GM18951 (cell line): ENCODE measurements around the gene CHST11.
"Not testable (repeated sequence)": the region's sequence is repeated elsewhere in the genome, so short reads cannot be mapped to it uniquely, and the experiment has no call there.

Source experiments
- POLR2A ChIP-seq: IDR thresholded peaks from 4 replicates; pipeline ENCODE4 v1.6.1; 2011; ENCODE audit warnings: mild to moderate bottlenecking; ENCODE audit not compliant: insufficient read length, insufficient read depth; ENCODE audit errors: extremely low read depth
- in situ Hi-C: fragments of 300-500 bp; cut with MboI; formaldehyde crosslinking; loops from one replicate; pipeline ENCODE4 v1.12.0; 2022; ENCODE audit warnings: low sequenced_read_pairs, mixed read lengths, inconsistent platforms; ENCODE audit not compliant: unreplicated experiment

The CHST11 gene

DNA sequence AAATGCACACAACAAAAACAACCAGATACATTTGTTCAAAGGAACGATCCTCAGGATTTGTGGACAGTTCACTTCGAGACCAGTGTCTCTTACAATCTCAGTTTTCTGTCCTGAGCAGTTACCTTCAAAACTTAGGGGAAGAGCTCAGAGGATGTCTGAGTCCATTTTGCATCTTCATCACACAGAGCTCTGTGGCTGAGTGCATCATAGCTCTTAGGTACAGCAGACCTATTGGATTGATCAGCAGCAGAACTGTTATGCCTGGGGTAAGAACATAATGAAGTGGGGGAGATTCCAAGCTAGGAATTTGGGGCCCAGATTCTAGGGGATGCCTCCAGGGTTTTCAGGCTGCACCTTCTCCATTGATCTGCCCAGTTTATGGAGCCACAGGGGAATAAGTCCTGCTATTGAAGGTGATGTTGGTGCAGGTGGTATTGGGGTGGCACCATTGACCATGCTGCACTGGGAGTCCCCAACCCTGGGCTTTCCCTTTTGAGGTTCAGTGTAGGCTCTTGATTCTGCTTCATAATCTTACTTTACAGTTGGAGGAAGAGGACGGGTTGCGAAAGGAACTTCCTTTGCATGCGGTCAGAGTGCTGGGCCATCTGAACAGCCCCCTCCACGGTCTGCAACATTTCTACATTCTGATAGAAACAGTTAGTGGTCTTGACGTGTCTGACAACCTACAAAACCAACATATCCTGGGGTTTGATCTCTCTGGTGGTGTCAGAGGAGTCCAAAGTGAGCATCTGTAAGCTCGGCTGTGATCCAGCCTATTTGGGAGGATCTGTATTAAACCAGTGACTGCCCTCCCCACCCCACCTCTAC, 112.8 kb downstream of the CHST11 start:
- peak; percentile 20 for TF ChIP-seq POLR2A
- in situ Hi-C loops: no loop called here

DNA sequence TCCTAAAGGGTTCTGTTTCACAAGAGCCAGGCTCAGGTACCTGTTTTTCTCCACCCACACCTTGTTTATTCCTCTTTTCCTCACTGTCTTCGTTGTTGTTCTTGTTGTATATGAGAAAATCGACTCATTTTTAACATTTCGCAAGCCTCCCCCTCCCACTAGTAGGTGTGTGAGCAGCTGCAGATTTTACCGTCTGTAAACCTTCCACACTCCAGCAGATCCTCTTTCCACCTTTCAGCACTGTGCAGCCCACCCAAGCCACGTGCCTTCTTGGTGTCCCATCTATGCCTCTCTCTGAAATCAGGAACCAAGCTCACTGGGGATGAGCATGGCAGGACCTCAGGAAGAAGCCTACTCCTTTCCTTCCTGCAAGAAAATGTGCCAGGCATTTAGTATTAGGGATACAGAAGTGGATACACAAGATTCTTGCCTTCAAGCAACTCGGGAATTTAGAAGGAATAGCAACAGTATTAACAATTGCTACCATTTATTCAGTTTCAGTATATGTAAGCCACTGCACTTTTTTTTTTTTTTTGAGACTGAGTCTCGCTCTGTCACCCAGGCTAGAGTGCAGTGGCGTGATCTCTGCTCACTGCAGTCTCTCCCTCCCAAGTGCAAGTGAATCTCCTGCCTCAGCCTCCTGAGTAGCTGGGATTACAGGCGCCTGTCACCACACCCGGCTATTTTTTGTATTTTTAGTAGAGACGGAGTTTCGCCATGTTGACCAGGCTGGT, 113.6 kb downstream of the CHST11 start:
- TF ChIP-seq POLR2A: no peak
- in situ Hi-C loops: no loop called here

DNA sequence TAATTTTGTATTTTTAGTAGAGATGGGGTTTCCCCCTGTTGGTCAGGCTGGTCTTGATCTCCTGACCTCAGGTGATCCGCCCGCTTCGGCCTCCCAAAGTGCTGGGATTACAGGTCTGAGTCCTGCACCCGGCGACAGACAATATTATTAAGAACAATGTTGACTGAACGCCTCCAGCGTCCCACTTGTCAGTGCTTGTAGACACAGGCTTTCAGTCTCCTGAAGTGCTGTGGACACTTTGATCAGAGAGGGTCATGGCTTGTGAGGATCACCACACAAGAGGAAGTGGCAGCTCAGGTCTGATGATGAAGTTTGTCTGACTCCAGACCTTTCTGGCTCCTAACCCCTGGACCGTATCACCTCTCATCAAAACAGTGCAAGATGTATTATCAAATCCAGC, 114.6 kb downstream of the CHST11 start:
- in situ Hi-C loops: no loop called here
- no peak for TF ChIP-seq POLR2A

DNA sequence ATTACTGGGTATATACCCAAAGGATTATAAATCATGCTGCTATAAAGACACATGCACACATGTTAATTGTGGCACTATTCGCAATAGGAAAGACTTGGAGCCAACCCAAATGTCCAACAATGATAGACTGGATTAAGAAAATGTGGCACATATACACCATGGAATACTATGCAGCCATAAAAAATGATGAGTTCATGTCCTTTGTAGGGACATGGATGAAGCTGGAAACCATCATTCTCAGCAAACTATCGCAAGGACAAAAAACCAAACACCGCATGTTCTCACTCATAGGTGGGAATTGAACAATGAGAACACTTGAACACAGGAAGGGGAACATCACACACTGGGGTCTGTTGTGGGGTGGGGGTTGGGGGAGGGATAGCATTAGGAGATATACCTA, 117.6 kb downstream of the CHST11 start:
- in situ Hi-C loops: not testable (repeated sequence)

DNA sequence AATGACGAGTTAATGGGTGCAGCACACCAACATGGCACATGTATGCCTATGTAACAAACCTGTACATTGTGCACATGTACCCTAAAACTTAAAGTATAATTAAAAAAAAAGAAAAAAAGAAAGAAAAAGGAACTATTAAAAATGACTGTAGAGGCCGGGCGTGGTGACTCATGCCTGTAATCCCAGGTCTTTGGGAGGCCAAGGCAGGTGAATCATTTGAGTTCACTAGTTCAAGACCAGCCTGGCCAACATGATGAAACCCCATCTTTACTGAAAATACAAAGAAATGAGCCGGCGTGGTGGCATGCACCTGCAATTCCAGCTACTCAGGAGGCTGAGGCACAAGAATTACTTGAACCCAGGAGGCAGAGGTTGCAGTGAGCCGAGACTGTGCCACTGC, 118.0 kb downstream of the CHST11 start:
- in situ Hi-C loops: not testable (repeated sequence)

DNA sequence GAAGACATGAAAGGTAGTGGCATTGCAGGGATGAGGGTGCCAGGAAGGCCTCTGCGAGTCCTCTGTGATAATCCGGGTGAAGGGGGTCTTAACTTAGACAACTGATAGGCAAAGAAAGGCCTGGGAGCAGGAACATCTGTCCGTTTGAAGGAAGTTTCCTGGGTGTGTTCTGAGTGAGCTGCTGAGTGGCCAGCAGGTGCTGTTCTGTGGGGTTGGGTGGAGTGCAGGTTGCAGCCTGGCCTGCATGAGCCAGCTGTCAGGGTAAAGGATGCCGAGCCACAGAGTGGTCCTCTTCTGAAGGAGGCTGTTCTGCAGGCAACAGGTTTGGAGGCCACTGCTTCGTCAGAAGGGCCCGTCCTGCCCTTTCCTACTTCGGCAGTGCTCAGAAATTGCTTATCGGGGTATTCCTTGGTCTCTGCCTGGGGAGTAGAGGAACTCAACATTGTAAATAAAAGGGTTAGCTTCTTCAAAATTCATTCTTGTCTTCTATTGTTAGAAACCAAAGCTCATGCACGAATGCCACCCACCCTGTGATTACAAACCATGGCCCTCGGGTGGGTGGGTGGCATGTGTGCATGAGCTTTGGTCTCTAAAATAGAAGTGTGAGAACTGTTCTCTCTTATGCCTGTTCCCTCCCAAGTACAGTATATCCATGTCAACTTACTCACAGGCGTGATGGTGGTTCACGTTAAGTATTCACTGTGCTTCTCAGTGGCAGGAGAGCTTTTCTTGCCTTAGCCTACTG, 118.9 kb downstream of the CHST11 start:
- TF ChIP-seq POLR2A: no peak
- in situ Hi-C loops: no loop called here

DNA sequence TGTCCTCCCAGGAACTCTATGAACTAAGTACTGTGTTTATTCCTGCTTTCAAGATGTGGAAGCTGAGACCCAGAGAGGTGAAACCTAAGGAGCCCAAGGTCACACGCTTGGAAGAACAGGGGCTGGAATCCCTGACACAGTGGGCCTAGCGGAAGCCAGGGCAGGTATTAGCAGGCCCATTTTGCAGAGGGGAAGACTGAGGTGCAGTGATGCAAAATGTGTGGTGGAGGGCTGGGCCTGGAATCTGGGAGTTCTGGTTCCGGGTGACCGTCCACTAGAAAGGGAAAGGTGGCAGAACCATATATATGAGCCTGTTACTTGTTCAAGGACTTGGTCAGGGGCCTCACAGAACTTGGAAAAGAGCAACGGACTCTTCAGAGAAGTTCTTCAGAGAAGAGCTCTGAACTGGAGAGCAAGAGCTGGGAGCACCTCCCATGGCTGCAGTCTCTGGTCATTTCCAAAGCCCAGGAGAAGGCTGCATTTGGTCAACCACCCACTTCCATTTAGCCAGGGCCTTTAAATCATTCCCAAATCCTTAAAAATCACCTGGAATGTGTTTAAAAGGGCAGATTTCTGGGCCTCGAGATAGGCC, 119.5 kb downstream of the CHST11 start:
- TF ChIP-seq POLR2A: no peak
- in situ Hi-C loops: no loop called here

DNA sequence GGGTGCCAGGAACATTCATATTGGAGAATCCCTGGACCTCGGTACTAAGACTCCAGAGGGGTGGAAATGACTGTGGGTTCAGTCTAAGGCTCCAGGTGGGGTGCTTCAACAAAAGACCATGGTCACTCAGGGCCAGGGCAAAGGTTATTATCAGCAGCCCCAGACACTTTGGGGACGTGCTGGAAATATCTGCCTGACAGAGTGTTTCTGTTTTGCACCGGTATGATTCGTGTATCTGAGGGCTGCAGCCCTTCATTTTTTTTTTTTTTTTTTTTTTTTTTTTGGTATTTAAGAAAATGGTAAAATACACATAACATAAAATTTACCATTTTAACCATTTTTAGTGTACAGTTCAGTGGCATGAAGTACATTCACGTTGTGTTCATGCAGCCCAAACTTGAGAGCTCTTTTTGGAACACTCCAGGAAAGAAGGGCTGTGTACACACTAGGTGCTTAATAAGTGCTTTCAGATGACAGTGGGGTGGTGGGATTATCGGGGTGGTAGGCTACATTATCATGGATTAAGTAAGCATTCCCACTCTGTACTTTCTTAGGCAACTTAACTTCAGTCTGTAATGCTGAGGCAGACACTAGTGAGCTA, 120.3 kb downstream of the CHST11 start:
- in situ Hi-C loops: no loop called here
- no peak for TF ChIP-seq POLR2A

DNA sequence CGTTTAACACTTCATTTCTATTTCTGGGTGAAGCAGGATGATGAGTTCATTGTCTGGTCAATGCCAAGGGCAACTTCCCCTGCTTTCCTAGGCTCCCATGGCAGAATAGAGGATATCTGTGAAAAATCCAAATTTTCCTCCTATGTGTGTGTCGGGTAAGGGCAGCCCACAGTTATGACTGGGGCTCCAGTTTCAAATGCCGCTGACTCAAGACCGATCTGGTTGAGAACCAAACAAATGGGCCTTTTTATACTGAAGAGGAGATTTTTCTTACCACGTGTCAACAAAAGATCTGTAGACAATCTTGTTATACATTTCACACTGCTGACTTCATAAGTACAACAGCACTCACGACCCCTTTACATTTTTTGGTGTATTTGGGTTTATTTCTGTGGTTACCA, 120.8 kb downstream of the CHST11 start:
- in situ Hi-C loops: no loop called here

DNA sequence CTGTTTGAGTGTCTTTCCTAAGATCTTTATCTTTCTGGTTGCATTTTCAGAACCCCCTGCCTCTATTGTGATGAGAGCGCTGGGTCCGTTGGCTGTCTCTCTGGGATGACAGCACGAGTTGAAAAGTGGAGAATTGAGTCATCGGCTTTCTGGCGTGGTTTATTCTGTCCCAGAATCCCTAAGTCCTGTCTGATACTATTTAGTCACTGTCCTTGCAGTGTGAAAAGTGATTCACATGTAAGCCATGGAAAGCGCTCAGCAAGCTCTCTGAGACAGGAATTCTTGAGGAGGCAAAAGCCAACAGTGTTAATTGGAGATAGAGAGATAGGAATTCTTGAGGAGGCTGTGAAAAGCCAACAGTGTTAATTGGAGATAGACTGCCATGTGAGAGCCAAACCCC, 121.7 kb downstream of the CHST11 start:
- TF ChIP-seq POLR2A: no peak

More for the DNA sequence above, 120.8 kb downstream of the CHST11 start:
- no peak for TF ChIP-seq POLR2A

DNA sequence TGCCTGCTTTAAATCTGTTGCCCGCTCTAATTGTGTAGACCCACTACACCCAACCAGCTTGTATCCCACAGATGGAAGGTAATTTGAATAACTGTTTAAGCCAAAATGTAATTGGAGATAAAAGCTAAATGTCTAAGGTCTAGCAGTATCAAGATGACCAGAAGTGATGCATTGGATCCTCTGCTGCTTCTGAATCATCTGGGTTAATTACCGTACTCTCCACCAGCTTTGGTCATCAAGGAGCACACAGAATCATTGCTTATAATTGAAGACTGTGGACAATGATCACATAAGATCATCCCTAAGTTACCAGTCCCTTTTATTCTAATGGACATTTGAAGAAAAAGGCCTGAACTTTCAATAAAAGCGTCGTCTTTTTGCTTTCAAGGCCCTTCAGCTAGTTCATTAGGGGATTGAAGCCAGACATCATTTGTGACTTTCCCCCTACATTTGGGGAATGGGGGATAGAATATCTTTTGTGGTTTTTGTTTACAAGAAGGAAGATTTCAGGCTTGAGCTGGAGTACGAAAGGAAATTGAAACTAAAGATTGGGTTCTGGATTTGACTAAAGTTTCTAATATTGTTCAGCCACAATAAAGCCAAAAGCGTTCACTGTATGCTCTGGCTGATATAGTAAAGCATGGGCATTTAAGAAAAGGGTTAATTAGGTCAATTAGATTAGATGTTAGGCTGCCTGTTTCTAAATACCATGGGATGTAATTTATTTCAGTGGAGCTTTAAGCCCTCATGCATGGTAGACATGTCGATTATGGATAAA, 123.2 kb downstream of the CHST11 start:
- in situ Hi-C loops: no loop called here
- TF ChIP-seq POLR2A: no peak

More for the DNA sequence above, 121.7 kb downstream of the CHST11 start:
- in situ Hi-C loops: no loop called here

DNA sequence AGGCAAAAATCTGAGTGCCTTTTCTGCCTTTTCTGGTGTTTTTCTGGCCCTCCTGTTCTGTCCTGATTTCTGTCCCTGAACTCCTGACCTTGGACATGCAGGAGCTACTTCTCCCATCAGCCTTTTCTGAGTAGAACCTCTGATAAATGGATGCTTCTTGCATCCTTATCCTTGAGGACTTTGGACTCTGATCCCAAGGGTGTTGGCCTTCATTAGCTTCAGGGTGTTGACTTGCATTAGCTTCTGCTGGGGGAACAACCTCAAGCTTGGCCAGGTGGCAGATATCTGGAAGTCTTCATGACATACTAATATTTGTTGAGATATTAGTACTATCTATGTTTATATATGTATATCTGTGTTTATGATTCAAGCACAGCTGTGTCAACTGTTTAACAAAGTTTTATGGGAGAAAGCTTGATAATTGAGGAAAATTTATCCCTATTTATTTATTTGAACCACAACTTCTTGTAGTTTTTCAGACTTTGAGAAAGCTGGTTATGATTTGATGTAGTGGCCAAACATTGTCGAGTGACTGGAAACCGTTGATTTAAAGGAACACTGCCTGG, 124.3 kb downstream of the CHST11 start:
- in situ Hi-C loops: no loop called here
- no peak for TF ChIP-seq POLR2A

DNA sequence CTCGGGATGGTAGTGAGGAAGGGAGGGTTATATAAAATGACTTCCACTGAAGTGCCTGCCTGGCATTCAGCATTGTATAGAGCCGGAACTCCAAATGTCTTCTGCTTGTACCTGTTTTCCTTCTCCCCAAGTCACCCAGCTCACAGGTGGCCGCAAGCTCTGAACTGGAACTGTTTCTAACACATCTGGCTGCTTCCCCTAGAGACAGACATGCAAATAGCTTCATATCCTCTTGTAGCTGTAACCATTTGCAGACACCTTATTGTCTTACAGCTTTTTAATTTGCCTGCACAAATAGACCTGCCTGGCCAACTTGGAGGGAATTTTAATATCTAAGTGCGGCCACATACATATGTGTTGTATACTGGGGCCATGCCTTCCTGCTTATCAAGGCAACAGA, 126.0 kb downstream of the CHST11 start:
- no peak for TF ChIP-seq POLR2A
- in situ Hi-C loops: no loop called here
